ENCODE measurements around the gene INPP4B. TPM values are rescaled to one million over a fixed set of nuclear protein-coding genes. Genes with fewer than 3 reads are reported as not detected.

The INPP4B gene
- total RNA-seq, 1 experiment from 2014 or later = 14.3 TPM

- no peaks in the 10 kb centered on the region for H3K36me3 ChIP-seq (ENCODE audit: control insufficient read depth in 1 of 2, insufficient read depth in 2 of 2, low read length in 2 of 2)
- no peaks in the 10 kb centered on the region for H3K9me2 ChIP-seq (ENCODE audit: insufficient read depth)
- BruUV-seq (replicated peaks) = no TSS peak
Observed at GRCh38 chr4:142120921-142121320, 725.2 kb downstream of the INPP4B start.

More at GRCh38 chr4:142120921-142121320, 725.2 kb downstream of the INPP4B start:
- Histone ChIP-seq H3K4me3 (replicated peaks in 1 of 2; ENCODE audit: low read depth in 1 of 2, low read length in 2 of 2) (no peak overlapping the region), H3K9me3 (ENCODE audit: control insufficient read depth in 1 of 2, insufficient read depth in 1 of 2, low read depth in 1 of 2, low read length in 2 of 2) (no peaks in the 10 kb centered on the region), H3K4me2 (ENCODE audit: low read length) (no peak overlapping the region), H3K4me1 (ENCODE audit: control insufficient read depth in 1 of 2, insufficient read depth in 2 of 2, low read length in 2 of 2) (no peaks in the 10 kb centered on the region), H4K20me1 (ENCODE audit: insufficient read depth) (no peaks in the 10 kb centered on the region), H3K27ac (ENCODE audit: low read depth, low read length) (no peak overlapping the region), H3K9ac (ENCODE audit: low read length) (no peak overlapping the region), H2AFZ (ENCODE audit: low read depth, low read length, poor library complexity, severe bottlenecking) (no peak overlapping the region), H3K79me2 (ENCODE audit: insufficient read depth, low read length) (no peaks in the 10 kb centered on the region), H3K27me3 (ENCODE audit: insufficient read depth, low read length) (no peaks in the 10 kb centered on the region)
- ChIA-PET CTCF (no interaction called here), POLR2A (no interaction called here), RAD21 (ENCODE audit: low non-redundant PET in 1 of 2, low total read pairs in 2 of 2, uncharacterized antibody in 2 of 2, unreplicated experiment in 2 of 2) (no interaction called here)
- intact Hi-C loops (cut with micrococcal nuclease) = loop anchor here (5.0 to 10.0 kb wide), 5 partner anchors 444 to 949 kb away; no protein-coding TSS in a partner anchor
- no peak for ATAC-seq
- TF ChIP-seq SRF (IDR thresholded peaks at IDR 0.05; ENCODE audit: low read depth) = no peak
- no peak for TF ChIP-seq ZNF274 (IDR thresholded peaks at IDR 0.05; ENCODE audit: low read depth, low read length)
- TF ChIP-seq JUND (IDR thresholded peaks at IDR 0.05) = no peak
- no peak for TF ChIP-seq ZBTB33 (IDR thresholded peaks at IDR 0.05; ENCODE audit: extremely low read depth, insufficient replicate concordance, low read length)
- no peak for TF ChIP-seq CEBPB (IDR thresholded peaks at IDR 0.05; ENCODE audit: low read depth)
- TF ChIP-seq SIN3A (IDR thresholded peaks at IDR 0.05; ENCODE audit: low read depth) = no peak
- TF ChIP-seq EZH2phosphoT487 (IDR thresholded peaks at IDR 0.05; ENCODE audit: borderline replicate concordance) = no peak
- TF ChIP-seq ELF1 (IDR thresholded peaks at IDR 0.05; ENCODE audit: borderline replicate concordance, low read depth) = no peak
- TF ChIP-seq TCF7L2 (IDR thresholded peaks at IDR 0.05; ENCODE audit: borderline replicate concordance, extremely low read depth, insufficient read depth, insufficient read length) = no peak
- no peak for TF ChIP-seq REST (IDR thresholded peaks at IDR 0.05; ENCODE audit: low read depth)
- TF ChIP-seq CBX3 (IDR thresholded peaks at IDR 0.05; ENCODE audit: low read depth) = no peak
- TF ChIP-seq EZH2 (IDR thresholded peaks at IDR 0.05) = no peak
- no peak for TF ChIP-seq ATF3 (IDR thresholded peaks at IDR 0.05)
- no peak for TF ChIP-seq EGR1 (IDR thresholded peaks at IDR 0.05; ENCODE audit: low read depth)
- no peak for TF ChIP-seq ZFX (IDR thresholded peaks at IDR 0.05)
- no peak for TF ChIP-seq FOSL1 (IDR thresholded peaks at IDR 0.05; ENCODE audit: low read depth)
- no peak for TF ChIP-seq POLR2A (IDR thresholded peaks at IDR 0.05; ENCODE audit: borderline replicate concordance, extremely low read depth, insufficient read depth, insufficient read length)
- no peak for TF ChIP-seq POLR2AphosphoS5 (IDR thresholded peaks at IDR 0.05; ENCODE audit: low read depth, low read length)
- no peak for TF ChIP-seq MAX (IDR thresholded peaks at IDR 0.05)
- no peak for DNase-seq (ENCODE audit: low read depth, low spot score)
